ENCODE measurements around the gene MTX3.

MTX3 gene

DNA sequence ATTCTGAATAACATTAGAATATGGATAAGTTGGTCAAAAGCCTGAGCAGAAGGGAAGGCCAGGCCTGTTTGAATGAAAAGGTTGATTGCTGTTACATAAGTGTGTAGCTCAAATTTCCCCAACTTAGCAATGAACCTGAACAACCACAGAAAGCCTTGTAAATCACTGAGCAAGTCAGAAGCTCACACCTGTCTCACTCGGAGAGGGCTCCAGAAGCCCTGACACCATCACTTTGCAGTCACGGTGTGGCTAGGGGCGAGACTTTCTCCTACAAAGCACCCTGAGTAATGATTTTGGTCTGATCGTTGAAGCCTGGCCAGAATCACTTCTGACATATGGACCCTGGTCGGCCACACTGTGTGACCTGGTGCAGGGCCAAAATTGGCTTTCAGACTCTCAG, 62.0 kb downstream of the MTX3 start:
- CTCF ChIA-PET = no interaction called here
- H3K4me1 ChIP-seq (ENCODE audit: control insufficient read depth, insufficient read depth, low read length) = no peaks in the 10 kb centered on the region
- H3K4me3 ChIP-seq (ENCODE audit: low read depth, low read length) = no peak overlapping the region
- TF ChIP-seq ZNF184 (tag by site-specific recombination; IDR thresholded peaks at IDR 0.05) (no peak), ZNF571 (tag by site-specific recombination; IDR thresholded peaks at IDR 0.05) (no peak)
- no peak overlapping the region for H3K27ac ChIP-seq (ENCODE audit: extremely low read depth, low read depth, low read length)
- no peaks in the 10 kb centered on the region for H3K36me3 ChIP-seq (ENCODE audit: control insufficient read depth in 2 of 2, insufficient read depth in 1 of 2, low read length in 2 of 2)
- POLR2A ChIA-PET = no interaction called here
- no peaks in the 10 kb centered on the region for H3K9me3 ChIP-seq (ENCODE audit: control insufficient read depth, insufficient read depth, low read depth, low read length)
